Fibroblast of mammary gland (primary cell): ENCODE data around the gene GSTA2.
"Not testable (repeated sequence)": the region's sequence is repeated elsewhere in the genome, so short reads cannot be mapped to it uniquely, and the experiment has no call there.

Experiments used
- DNase-seq: peaks from one replicate; pipeline ENCODE4 v3.0.0-alpha.2; 2010; ENCODE audit warnings: low read depth
- H3K4me3 ChIP-seq: 2 replicates; pipeline ENCODE4 v1.5.1; 2011; ENCODE audit warnings: low read depth, mild to moderate bottlenecking, low read length, moderate library complexity; ENCODE audit not compliant: control insufficient read depth
- CTCF ChIP-seq: conservative IDR thresholded peaks from 2 replicates; pipeline ENCODE4 v1.5.1; 2011; ENCODE audit warnings: low read depth, low read length, inconsistent platforms; ENCODE audit not compliant: control insufficient read depth, insufficient read depth

Gene GSTA2

GRCh38 chr6:52760105-52760765 lies 3.0 kb downstream of the GSTA2 start:
- H3K4me3 ChIP-seq: no peak overlapping the region
- no peak for DNase-seq
- no peak for TF ChIP-seq CTCF

GRCh38 chr6:52759085-52759484 lies 4.2 kb downstream of the GSTA2 start:
- H3K4me3 ChIP-seq: no peak overlapping the region
- no peak for TF ChIP-seq CTCF
- DNase-seq: no peak

GRCh38 chr6:52757651-52758338 lies 5.5 kb downstream of the GSTA2 start:
- H3K4me3 ChIP-seq: not testable (repeated sequence)
- DNase-seq: peak; percentile 80

GRCh38 chr6:52754443-52754842 lies 8.8 kb downstream of the GSTA2 start:
- DNase-seq: no peak
- no peak for TF ChIP-seq CTCF
- no peak overlapping the region for H3K4me3 ChIP-seq

GRCh38 chr6:52753137-52753536 lies 10.1 kb downstream of the GSTA2 start:
- peak; percentile 48 for DNase-seq

GRCh38 chr6:52752310-52752709 lies 11.0 kb downstream of the GSTA2 start:
- TF ChIP-seq CTCF: no peak
- no peak for DNase-seq

More at GRCh38 chr6:52753137-52753536, 10.1 kb downstream of the GSTA2 start:
- not testable (repeated sequence) for H3K4me3 ChIP-seq

GRCh38 chr6:52749556-52750152 lies 13.6 kb downstream of the GSTA2 start:
- DNase-seq: no peak
- no peak for TF ChIP-seq CTCF
- H3K4me3 ChIP-seq: no peak overlapping the region

More at GRCh38 chr6:52752310-52752709, 11.0 kb downstream of the GSTA2 start:
- H3K4me3 ChIP-seq: no peak overlapping the region

GRCh38 chr6:52747301-52747700 lies 16.0 kb downstream of the GSTA2 start:
- not testable (repeated sequence) for DNase-seq

More at GRCh38 chr6:52747301-52747700, 16.0 kb downstream of the GSTA2 start:
- not testable (repeated sequence) for H3K4me3 ChIP-seq
